HepG2 (cell line): Measurements from ENCODE around the gene PRKACB.

ENCODE experiments used
- ATF3 ChIP-seq: sonication (generic); formaldehyde crosslinking; IDR thresholded peaks from 2 replicates; pipeline ENCODE4 v1.4.0; 2020; ENCODE audit warnings: missing genetic modification reagents
- ELF4 ChIP-seq: sonication (generic); formaldehyde crosslinking; IDR thresholded peaks from 2 replicates; pipeline ENCODE4 v1.5.0; 2020; ENCODE audit warnings: missing genetic modification reagents, mild to moderate bottlenecking, moderate library complexity, borderline replicate concordance
- EP300 ChIP-seq, 3 experiments: sonication (generic) in 1 of 3; formaldehyde crosslinking in 1 of 3; IDR thresholded peaks; 2 replicates each; pipeline versions ENCODE4 v1.5.1 to v1.6.1; 2011 to 2020; ENCODE audit warnings: low read depth in 2 of 3, low read length in 2 of 3, borderline replicate concordance in 1 of 3, improper control_type of control experiment in 1 of 3, mild to moderate bottlenecking in 1 of 3, missing genetic modification reagents in 1 of 3, moderate library complexity in 1 of 3
- EZH2 ChIP-seq: conservative IDR thresholded peaks from 2 replicates; pipeline ENCODE4 v1.6.1; 2012; ENCODE audit warnings: mild to moderate bottlenecking, low read depth, low read length, moderate library complexity
- GABPB1 ChIP-seq: IDR thresholded peaks from 2 replicates; pipeline ENCODE4 v1.6.1; 2016; ENCODE audit warnings: mild to moderate bottlenecking, missing genetic modification reagents, moderate library complexity, missing compliant biosample characterization
- ONECUT2 ChIP-seq: sonication (generic); formaldehyde crosslinking; IDR thresholded peaks from 2 replicates; pipeline ENCODE4 v1.4.0; 2020; ENCODE audit warnings: missing genetic modification reagents
- SALL2 ChIP-seq: sonication (generic); formaldehyde crosslinking; IDR thresholded peaks from 2 replicates; pipeline ENCODE4 v1.8.1; 2023; ENCODE audit warnings: mild to moderate bottlenecking, missing genetic modification reagents, inconsistent platforms
- TAF1 ChIP-seq: sonication (generic); formaldehyde crosslinking; IDR thresholded peaks from 2 replicates; pipeline ENCODE4 v1.4.0; 2020; ENCODE audit warnings: missing genetic modification reagents
- ZBTB20 ChIP-seq: sonication (generic); formaldehyde crosslinking; IDR thresholded peaks from 2 replicates; pipeline ENCODE4 v1.8.1; 2023; ENCODE audit warnings: missing genetic modification reagents, low read depth, mild to moderate bottlenecking, borderline replicate concordance
- TF ChIP-seq, protein P1 (sequence below): sonication (generic); formaldehyde crosslinking; IDR thresholded peaks from 2 replicates; pipeline ENCODE4 v1.5.0; 2020; ENCODE audit warnings: mild to moderate bottlenecking, missing genetic modification reagents, moderate library complexity
- TF ChIP-seq, protein P2 (sequence below): IDR thresholded peaks from 2 replicates; pipeline ENCODE4 v1.6.1; 2012; ENCODE audit warnings: inconsistent platforms

- TF ChIP-seq TAF1 (CRISPR knock-in tag): no peak
- TF ChIP-seq GABPB1 (CRISPR knock-in tag): no peak
- no peak for TF ChIP-seq EP300 (IDR thresholded peaks at IDR 0.05; ENCODE audit: low read depth in 2 of 2, low read length in 2 of 2)
- TF ChIP-seq EP300 (CRISPR knock-in tag; IDR thresholded peaks at IDR 0.05; ENCODE audit: borderline replicate concordance): no peak
- TF ChIP-seq, protein P1, sequence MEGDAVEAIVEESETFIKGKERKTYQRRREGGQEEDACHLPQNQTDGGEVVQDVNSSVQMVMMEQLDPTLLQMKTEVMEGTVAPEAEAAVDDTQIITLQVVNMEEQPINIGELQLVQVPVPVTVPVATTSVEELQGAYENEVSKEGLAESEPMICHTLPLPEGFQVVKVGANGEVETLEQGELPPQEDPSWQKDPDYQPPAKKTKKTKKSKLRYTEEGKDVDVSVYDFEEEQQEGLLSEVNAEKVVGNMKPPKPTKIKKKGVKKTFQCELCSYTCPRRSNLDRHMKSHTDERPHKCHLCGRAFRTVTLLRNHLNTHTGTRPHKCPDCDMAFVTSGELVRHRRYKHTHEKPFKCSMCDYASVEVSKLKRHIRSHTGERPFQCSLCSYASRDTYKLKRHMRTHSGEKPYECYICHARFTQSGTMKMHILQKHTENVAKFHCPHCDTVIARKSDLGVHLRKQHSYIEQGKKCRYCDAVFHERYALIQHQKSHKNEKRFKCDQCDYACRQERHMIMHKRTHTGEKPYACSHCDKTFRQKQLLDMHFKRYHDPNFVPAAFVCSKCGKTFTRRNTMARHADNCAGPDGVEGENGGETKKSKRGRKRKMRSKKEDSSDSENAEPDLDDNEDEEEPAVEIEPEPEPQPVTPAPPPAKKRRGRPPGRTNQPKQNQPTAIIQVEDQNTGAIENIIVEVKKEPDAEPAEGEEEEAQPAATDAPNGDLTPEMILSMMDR (CRISPR knock-in tag): no peak
- TF ChIP-seq ELF4 (CRISPR knock-in tag): no peak
- no peak for TF ChIP-seq SALL2 (CRISPR knock-in tag)
- TF ChIP-seq ONECUT2: no peak
- TF ChIP-seq ATF3 (CRISPR knock-in tag): no peak
- TF ChIP-seq EZH2: no peak
- no peak for TF ChIP-seq ZBTB20 (CRISPR knock-in tag)
- TF ChIP-seq, protein P2, sequence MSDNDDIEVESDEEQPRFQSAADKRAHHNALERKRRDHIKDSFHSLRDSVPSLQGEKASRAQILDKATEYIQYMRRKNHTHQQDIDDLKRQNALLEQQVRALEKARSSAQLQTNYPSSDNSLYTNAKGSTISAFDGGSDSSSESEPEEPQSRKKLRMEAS: no peak
These were observed 102.1 kb downstream of the PRKACB start for GRCh38 chr1:84246213-84246612.
